KG1 (cell line): Measurements from ENCODE around the gene KLF13.

Experiments used
- DNase-seq: peaks from one replicate; lab custom pipeline; 2025; lab: John Stamatoyannopoulos, UW

The KLF13 gene

GRCh38 chr15:31383139-31383538 is 56.5 kb downstream of the KLF13 start:
- no peak for DNase-seq

GRCh38 chr15:31384568-31384967 is 57.9 kb downstream of the KLF13 start:
- DNase-seq, result no peak

GRCh38 chr15:31385736-31386135 is 59.1 kb downstream of the KLF13 start:
- DNase-seq, result no peak

GRCh38 chr15:31387092-31387478 is 60.5 kb downstream of the KLF13 start:
- DNase-seq, result no peak

GRCh38 chr15:31387479-31388118 is 61.0 kb downstream of the KLF13 start:
- no peak for DNase-seq

GRCh38 chr15:31389576-31389975 is 62.9 kb downstream of the KLF13 start:
- DNase-seq, result no peak

- no peak for DNase-seq
Measured at GRCh38 chr15:31390029-31390428, 63.4 kb downstream of the KLF13 start.

GRCh38 chr15:31390777-31391486 is 64.3 kb downstream of the KLF13 start:
- no peak for DNase-seq

- no peak for DNase-seq
Measured at GRCh38 chr15:31391687-31392671, 65.3 kb downstream of the KLF13 start.

GRCh38 chr15:31392761-31393401 is 66.2 kb downstream of the KLF13 start:
- no peak for DNase-seq

GRCh38 chr15:31393444-31394091 is 66.9 kb downstream of the KLF13 start:
- no peak for DNase-seq

GRCh38 chr15:31396881-31397560 is 70.4 kb downstream of the KLF13 start:
- no peak for DNase-seq

GRCh38 chr15:31397851-31398661 is 71.4 kb downstream of the KLF13 start:
- no peak for DNase-seq

GRCh38 chr15:31398677-31399301 is 72.2 kb downstream of the KLF13 start:
- no peak for DNase-seq

- no peak for DNase-seq
Measured at GRCh38 chr15:31399544-31400171, 73.0 kb downstream of the KLF13 start.

- DNase-seq, result no peak
Measured at GRCh38 chr15:31400222-31400927, 73.7 kb downstream of the KLF13 start.

- DNase-seq, result no peak
Measured at GRCh38 chr15:31401282-31401681, 74.6 kb downstream of the KLF13 start.

GRCh38 chr15:31402003-31402402 is 75.4 kb downstream of the KLF13 start:
- no peak for DNase-seq
